ENCODE results near the gene RPP40. TPM values are rescaled to one million over a fixed set of nuclear protein-coding genes. Genes with fewer than 3 reads are reported as not detected.

The RPP40 gene
- total RNA-seq, 4 donors from 2014 or later: 12.3 to 24.9 (median 16.1) TPM

DNA sequence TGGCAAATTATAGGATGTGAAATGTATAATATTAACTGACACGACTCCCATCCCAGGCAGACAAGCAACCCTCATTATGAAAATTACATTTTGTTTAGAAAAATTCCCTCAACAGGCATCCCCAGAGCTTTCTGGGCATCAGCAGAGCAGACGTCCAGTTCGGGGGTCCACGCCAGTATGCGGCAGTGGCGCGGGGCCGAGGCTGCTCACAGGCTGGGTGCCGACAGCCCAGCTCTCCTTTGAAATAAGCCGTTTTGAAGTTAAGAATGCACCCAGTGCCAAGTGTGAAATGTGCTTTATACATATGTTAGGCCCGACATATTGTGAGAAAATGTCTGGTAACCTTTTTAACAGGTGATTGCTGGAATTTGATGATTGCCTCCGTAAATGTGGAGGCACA lies 50.4 kb downstream of the RPP40 start:
- no peak for DNase-seq
- 97% methylated on average over 9 to 12 of the region's 12 CpGs for WGBS, 2 donors
- TF ChIP-seq, protein P1, sequence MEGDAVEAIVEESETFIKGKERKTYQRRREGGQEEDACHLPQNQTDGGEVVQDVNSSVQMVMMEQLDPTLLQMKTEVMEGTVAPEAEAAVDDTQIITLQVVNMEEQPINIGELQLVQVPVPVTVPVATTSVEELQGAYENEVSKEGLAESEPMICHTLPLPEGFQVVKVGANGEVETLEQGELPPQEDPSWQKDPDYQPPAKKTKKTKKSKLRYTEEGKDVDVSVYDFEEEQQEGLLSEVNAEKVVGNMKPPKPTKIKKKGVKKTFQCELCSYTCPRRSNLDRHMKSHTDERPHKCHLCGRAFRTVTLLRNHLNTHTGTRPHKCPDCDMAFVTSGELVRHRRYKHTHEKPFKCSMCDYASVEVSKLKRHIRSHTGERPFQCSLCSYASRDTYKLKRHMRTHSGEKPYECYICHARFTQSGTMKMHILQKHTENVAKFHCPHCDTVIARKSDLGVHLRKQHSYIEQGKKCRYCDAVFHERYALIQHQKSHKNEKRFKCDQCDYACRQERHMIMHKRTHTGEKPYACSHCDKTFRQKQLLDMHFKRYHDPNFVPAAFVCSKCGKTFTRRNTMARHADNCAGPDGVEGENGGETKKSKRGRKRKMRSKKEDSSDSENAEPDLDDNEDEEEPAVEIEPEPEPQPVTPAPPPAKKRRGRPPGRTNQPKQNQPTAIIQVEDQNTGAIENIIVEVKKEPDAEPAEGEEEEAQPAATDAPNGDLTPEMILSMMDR (IDR thresholded peaks at IDR 0.05): no peak
- TF ChIP-seq POLR2A (IDR thresholded peaks at IDR 0.05): no peak

DNA sequence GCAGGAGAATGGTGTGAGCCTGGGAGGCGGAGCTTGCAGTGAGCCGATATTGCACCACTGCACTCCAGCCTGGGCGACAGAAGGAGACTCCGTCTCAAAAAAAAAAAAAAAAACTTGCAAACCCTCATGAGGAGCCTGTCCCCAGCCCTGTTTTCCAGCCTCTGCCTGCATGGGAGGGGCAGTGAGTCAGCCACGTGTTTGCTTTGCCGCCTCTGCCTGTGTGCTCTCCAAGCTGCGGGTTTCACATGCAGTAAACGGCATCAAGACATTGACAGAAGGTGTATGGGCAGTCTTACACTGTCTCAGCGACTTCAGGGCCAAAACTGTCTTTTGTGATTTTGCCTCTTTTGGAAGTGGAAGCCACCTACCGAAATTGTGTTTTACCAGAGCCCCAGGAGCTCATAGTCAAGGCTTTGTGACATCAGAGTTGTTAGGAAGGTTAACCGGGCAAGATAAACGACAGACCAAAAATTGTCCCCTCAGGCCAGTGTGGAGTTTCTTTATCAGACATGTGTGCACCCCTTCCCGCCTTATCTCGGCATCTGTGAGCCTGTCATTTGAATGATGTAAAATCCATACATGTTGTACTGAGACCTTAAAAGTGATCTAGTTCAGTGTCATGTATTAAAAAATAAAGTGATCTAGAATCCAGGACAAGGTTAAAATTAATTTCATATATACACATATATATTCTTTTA lies 52.9 kb downstream of the RPP40 start:
- Histone ChIP-seq H3K27ac (no peak overlapping the region), H3K36me3 (peaks cover 4 to 87% (median 16%) of the 10 kb centered on the region in 3 donors), H3K9me3 (no peaks in the 10 kb centered on the region), H3K27me3 (no peaks in the 10 kb centered on the region), H3K4me1 (peaks cover 0 to 10% (median 0%) of the 10 kb centered on the region in 3 donors), H3K4me3 (no peak overlapping the region)
- intact Hi-C loops (cut with DNase I): no loop called here
- no peak for DNase-seq
- WGBS, 2 donors: 70 to 75% methylated on average over 11 to 12 of the region's 14 CpGs
- TF ChIP-seq, protein P1 (IDR thresholded peaks at IDR 0.05): no peak
- TF ChIP-seq POLR2A (IDR thresholded peaks at IDR 0.05): no peak

More for the DNA sequence above, 50.4 kb downstream of the RPP40 start:
- H3K27me3 ChIP-seq: peaks cover 0 to 6% (median 0%) of the 10 kb centered on the region in 4 donors
- no peak overlapping the region for H3K4me3 ChIP-seq
- no peaks in the 10 kb centered on the region for H3K9me3 ChIP-seq
- peaks cover 0 to 10% (median 0%) of the 10 kb centered on the region in 3 donors for H3K4me1 ChIP-seq
- intact Hi-C loops (cut with DNase I): no loop called here
- no peak overlapping the region for H3K27ac ChIP-seq
- H3K36me3 ChIP-seq: peaks cover 4 to 72% (median 7%) of the 10 kb centered on the region in 3 donors

DNA sequence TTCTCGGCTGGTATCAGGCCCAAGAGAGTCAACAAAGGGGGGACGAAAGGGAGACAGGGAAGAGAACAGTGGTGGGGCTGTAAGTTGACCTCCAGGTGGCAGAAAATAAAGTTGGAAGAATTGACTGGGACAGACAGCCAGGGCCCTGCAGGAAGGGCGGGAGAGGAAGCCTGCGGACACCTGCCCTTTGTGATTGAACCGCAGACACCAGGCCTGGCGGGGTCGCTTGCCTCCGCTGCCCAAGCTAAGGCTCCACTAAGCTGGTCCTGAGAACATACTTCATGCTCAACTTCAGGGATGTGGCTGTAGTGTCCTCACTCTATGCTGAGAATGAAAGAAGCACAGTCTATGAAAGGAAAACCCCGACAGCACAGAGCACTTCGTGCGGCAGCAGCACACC lies 53.8 kb downstream of the RPP40 start:
- TF ChIP-seq, protein P1 (IDR thresholded peaks at IDR 0.05): no peak
- no peak for TF ChIP-seq POLR2A (IDR thresholded peaks at IDR 0.05)
- H3K4me1 ChIP-seq: peaks cover 0 to 10% (median 0%) of the 10 kb centered on the region in 3 donors
- no peaks in the 10 kb centered on the region for H3K27me3 ChIP-seq
- no peak overlapping the region for H3K27ac ChIP-seq
- H3K9me3 ChIP-seq: no peaks in the 10 kb centered on the region
- 93 to 94% methylated on average over 11 of the region's 11 CpGs for WGBS, 2 donors
- peaks cover 4 to 88% (median 17%) of the 10 kb centered on the region in 3 donors for H3K36me3 ChIP-seq
- no peak overlapping the region for H3K4me3 ChIP-seq
- no peak for DNase-seq
- intact Hi-C loops (cut with DNase I): no loop called here

DNA sequence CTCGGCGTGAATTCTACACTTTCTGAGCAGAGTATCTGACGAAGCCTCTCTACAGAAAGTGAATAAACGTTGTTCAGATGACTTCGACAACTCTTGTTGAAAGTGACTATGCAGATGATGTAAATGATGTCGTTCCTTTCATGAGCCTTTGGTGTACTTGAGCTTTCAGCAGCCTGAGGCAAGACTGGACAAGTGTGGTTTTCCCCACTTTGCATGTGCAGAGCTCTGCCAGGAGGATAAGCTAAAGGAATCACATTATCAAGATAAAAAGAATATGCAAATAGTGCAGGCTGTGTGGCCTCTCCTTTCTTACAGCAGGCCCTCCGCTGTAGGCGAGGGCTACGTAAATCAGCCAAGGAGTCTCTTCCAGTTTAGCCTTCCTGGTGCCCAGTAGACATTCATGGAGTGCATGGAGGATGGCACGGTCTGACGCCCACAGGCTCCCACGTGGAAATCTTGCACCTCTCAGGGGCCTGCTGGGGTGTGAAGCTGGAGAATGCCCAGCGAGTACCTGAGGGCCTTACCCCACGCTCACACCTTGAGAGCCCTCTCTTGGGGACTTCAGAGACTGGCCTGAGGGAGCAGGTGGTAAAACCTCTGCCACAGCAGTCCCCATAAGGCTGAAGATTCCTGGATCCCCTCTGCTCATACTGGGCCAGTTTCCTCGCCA lies 54.9 kb downstream of the RPP40 start:
- Histone ChIP-seq H3K4me3 (no peak overlapping the region), H3K36me3 (peaks cover 4 to 88% (median 17%) of the 10 kb centered on the region in 3 donors), H3K4me1 (peaks cover 0 to 10% (median 0%) of the 10 kb centered on the region in 3 donors), H3K27me3 (no peaks in the 10 kb centered on the region), H3K27ac (no peak overlapping the region), H3K9me3 (no peaks in the 10 kb centered on the region)
- intact Hi-C loops (cut with DNase I): no loop called here
- TF ChIP-seq, protein P1 (IDR thresholded peaks at IDR 0.05): no peak
- no peak for TF ChIP-seq POLR2A (IDR thresholded peaks at IDR 0.05)
- no peak for DNase-seq
- WGBS, 2 donors: 68 to 81% methylated on average over 7 to 11 of the region's 15 CpGs

DNA sequence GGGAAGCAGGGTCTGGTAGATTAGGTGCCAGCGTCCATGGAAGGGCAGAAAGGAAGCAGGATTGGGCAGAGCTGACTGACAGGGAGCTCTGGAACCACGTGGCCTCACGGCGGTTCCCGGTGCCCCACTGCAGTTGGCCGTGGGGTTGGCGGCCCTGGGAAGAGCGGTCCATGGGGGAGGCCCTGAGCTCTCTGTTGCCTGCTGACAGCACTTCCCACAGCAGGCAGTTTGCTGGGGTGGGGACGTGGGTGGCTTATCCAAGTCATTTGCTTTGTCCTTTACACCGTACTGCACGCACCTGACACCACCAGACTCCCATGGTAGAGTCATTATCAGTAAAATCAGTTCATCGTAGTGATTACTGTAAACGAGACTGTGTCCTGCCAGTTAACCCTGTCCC lies 56.1 kb downstream of the RPP40 start:
- no peak for TF ChIP-seq POLR2A (IDR thresholded peaks at IDR 0.05)
- TF ChIP-seq, protein P1 (IDR thresholded peaks at IDR 0.05): no peak
- peaks cover 0 to 78% (median 12%) of the 10 kb centered on the region in 3 donors for H3K36me3 ChIP-seq
- peaks cover 4 to 18% (median 4%) of the 10 kb centered on the region in 3 donors for H3K4me1 ChIP-seq
- 91 to 96% methylated on average over 9 to 11 of the region's 13 CpGs for WGBS, 2 donors
- intact Hi-C loops (cut with DNase I): no loop called here
- H3K27ac ChIP-seq: no peak overlapping the region
- H3K9me3 ChIP-seq: no peaks in the 10 kb centered on the region
- no peak for DNase-seq
- no peaks in the 10 kb centered on the region for H3K27me3 ChIP-seq
- H3K4me3 ChIP-seq: no peak overlapping the region

All from esophagus squamous epithelium (tissue), 5 donors.